OCI-M1 (cell line): ENCODE data around the gene ZDHHC14.
"Not testable (repeated sequence)": the region's sequence is repeated elsewhere in the genome, so short reads cannot be mapped to it uniquely, and the experiment has no call there.

Experiments used
- DNase-seq: peaks from one replicate; lab custom pipeline; 2025; lab: John Stamatoyannopoulos, UW

Gene ZDHHC14

GRCh38 chr6:157720964-157721363 is 340.0 kb downstream of the ZDHHC14 start:
- not testable (repeated sequence) for DNase-seq

DNA sequence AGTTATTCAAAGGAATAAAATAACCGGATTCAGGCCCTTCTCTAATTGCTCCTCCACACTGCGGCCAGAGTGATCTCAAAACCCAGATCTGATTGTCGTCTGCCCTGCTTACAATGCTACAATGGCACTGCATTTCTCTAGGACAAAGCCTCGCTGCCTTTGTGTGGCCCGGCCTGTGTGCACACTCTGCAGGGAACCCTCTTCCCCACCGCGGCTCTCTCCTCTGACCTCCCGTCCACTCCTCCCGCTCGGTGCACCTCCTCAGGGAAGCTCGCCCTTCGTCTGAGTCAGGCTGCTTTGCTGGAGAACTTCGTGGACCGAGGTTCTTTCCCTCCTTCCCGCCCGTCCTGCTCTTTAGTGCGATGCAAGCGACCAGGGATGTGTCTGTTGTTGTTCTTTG is 340.4 kb downstream of the ZDHHC14 start:
- no peak for DNase-seq

GRCh38 chr6:157721830-157722229 is 340.8 kb downstream of the ZDHHC14 start:
- DNase-seq, result no peak

GRCh38 chr6:157723376-157723775 is 342.4 kb downstream of the ZDHHC14 start:
- DNase-seq, result no peak

DNA sequence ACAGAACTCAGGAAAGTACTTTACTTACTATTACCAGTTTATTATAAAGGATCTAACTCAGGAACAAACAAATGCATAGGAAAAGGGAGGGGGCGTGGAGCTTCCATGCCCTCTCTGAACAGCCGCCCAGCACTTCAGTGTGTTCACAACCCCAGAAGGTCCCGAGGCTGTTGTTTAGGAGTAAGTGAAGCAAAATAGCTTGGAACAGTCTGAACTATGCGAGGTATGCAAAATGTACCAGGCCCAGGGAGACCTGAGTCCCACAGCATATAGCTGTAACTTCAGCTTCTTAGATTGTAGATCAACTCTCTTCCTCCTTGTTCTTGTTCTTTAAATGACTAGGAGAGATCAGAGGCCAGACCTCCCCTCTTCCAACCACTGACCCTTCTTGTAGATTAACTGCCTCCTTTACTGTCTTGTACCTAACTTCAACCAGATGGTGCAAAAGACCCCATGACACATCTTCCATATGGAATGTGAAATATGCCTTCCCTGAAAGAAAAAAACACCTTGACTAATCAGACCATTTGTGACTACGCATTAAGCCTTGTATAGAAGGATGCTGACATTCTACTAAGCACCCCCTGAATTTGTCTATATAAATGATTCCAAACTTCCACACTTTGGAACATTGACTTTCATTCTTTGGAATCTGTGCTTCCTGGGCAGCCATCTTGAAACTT is 343.3 kb downstream of the ZDHHC14 start:
- DNase-seq, result no peak

GRCh38 chr6:157724960-157725741 is 344.2 kb downstream of the ZDHHC14 start:
- no peak for DNase-seq

- DNase-seq, result no peak
These were observed 344.8 kb downstream of the ZDHHC14 start for GRCh38 chr6:157725836-157726235.

- DNase-seq, result no peak
These were observed 346.1 kb downstream of the ZDHHC14 start for GRCh38 chr6:157726892-157727628.
